GM23248 (cell line): ENCODE results near the gene DUSP16.

Experiments used
- EZH2 ChIP-seq: fragments of 200-600 bp; sonication (generic); IDR thresholded peaks from 2 replicates; pipeline ENCODE4 v1.6.1; 2018; ENCODE audit warnings: antibody characterized with exemption, mild to moderate bottlenecking; ENCODE audit not compliant: insufficient read depth, poor library complexity, severe bottlenecking
- EZH2phosphoT487 ChIP-seq: fragments of 200-600 bp; sonication (generic); IDR thresholded peaks from 2 replicates; pipeline ENCODE4 v1.6.1; 2018; ENCODE audit warnings: antibody characterized with exemption, moderate library complexity, mild to moderate bottlenecking, low read depth; ENCODE audit not compliant: insufficient read depth

DNA sequence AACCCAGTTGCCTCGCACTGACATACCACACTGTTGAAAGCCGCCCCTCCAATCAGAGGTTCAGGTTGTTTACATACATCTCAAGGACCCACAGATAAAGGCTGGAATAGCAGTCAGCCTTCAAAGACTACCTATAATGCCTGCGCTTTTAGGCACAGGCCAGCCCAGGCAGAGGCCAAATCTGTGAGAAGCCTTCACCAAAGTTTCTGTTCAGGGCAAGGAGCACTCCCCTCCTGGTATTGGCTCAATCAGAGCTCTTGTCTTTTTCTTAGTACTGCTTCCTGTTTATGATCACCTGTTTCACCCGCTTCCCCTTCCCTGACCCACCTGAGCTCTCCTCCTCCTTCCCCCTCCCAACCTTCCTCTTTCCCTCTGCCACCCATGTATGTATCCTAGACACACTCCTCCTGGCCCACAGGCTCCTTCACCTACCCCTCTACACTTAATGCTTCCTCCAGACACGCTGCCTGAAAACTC, 34.8 kb downstream of the DUSP16 start:
- TF ChIP-seq EZH2 (no peak), EZH2phosphoT487 (no peak)
